ENCODE results near the gene KDM2A.

Gene KDM2A

GRCh38 chr11:67286621-67287333 lies 167.7 kb downstream of the KDM2A start (continued):
- no peak for TF ChIP-seq ZNF645 (tag by site-specific recombination; IDR thresholded peaks at IDR 0.05)
- no peak for TF ChIP-seq ZNF362 (tag by site-specific recombination; IDR thresholded peaks at IDR 0.05)
- no peak for TF ChIP-seq ZSCAN16 (tag by site-specific recombination; IDR thresholded peaks at IDR 0.05)
- no peak for TF ChIP-seq ZNF311 (tag by site-specific recombination; IDR thresholded peaks at IDR 0.05; ENCODE audit: borderline replicate concordance)
- no peak for TF ChIP-seq ZNF513 (tag by site-specific recombination; IDR thresholded peaks at IDR 0.05)
- TF ChIP-seq ZFP69B (tag by site-specific recombination; IDR thresholded peaks at IDR 0.05): peak; percentile 37; the same call in 1 of the 2 replicates
- TF ChIP-seq ZNF184 (tag by site-specific recombination; IDR thresholded peaks at IDR 0.05): no peak
- no peak for TF ChIP-seq ZNF169 (tag by site-specific recombination; IDR thresholded peaks at IDR 0.05)
- no peak for TF ChIP-seq ZNF658 (tag by site-specific recombination; IDR thresholded peaks at IDR 0.05)
- no peak for TF ChIP-seq ZNF449 (tag by site-specific recombination; IDR thresholded peaks at IDR 0.05)

- no peaks in the 10 kb centered on the region for H3K4me1 ChIP-seq (ENCODE audit: control insufficient read depth, insufficient read depth, low read length)
- 0 out of 2 replicates have a peak, but pooled peaks have one; percentile 20 for TF ChIP-seq GLI4 (tag by site-specific recombination; IDR thresholded peaks at IDR 0.05)
- TF ChIP-seq REST (tag by site-specific recombination; IDR thresholded peaks at IDR 0.05): no peak
- TF ChIP-seq SP2 (tag by site-specific recombination; IDR thresholded peaks at IDR 0.05): peak; percentile 38
- TF ChIP-seq ZNF600 (tag by site-specific recombination; IDR thresholded peaks at IDR 0.05): peak; percentile 91
- TF ChIP-seq SP3 (tag by site-specific recombination; IDR thresholded peaks at IDR 0.05): 0 out of 2 replicates have a peak, but pooled peaks have one; percentile 33
- TF ChIP-seq ZNF2 (tag by site-specific recombination; IDR thresholded peaks at IDR 0.05): no peak
- ChIA-PET CTCF (interaction anchor here (0.6 to 3.9 kb wide), 6 partner anchors 8 to 84 kb away, joined by 4 to 17 read pairs (median 4); no protein-coding TSS in a partner anchor), POLR2A (interaction anchor here (0.7 to 3.0 kb wide), 7 partner anchors 10 to 67 kb away, joined by 3 to 26 read pairs (median 11); partner anchors contain the start of gene SSH3)
- H3K36me3 ChIP-seq (ENCODE audit: control insufficient read depth in 2 of 2, insufficient read depth in 1 of 2, low read length in 2 of 2): peaks cover 0 to 72% of the 10 kb centered on the region in 2 experiments; a peak in 2 of 3 replicates
- peak overlapping the region; percentile 81 for H3K4me3 ChIP-seq (ENCODE audit: low read depth, low read length)
- H3K9me3 ChIP-seq (ENCODE audit: control insufficient read depth, insufficient read depth, low read depth, low read length): no peaks in the 10 kb centered on the region
- H3K27ac ChIP-seq (ENCODE audit: extremely low read depth, low read depth, low read length): peak overlapping the region; percentile 93
These were observed 168.5 kb downstream of the KDM2A start for GRCh38 chr11:67287355-67288197.
